NK-92 treated with Interleukin-12 subunit alpha and Interleukin-12 subunit beta, amount 100 ng/mL, for 24 hours (cell line): Measurements from ENCODE around the gene CHRNB4.
"Not testable (repeated sequence)": the region's sequence is repeated elsewhere in the genome, so short reads cannot be mapped to it uniquely, and the experiment has no call there.

Experiments used
- DNase-seq: peaks from one replicate; lab custom pipeline; 2025; lab: John Stamatoyannopoulos, UW

The CHRNB4 gene

DNA sequence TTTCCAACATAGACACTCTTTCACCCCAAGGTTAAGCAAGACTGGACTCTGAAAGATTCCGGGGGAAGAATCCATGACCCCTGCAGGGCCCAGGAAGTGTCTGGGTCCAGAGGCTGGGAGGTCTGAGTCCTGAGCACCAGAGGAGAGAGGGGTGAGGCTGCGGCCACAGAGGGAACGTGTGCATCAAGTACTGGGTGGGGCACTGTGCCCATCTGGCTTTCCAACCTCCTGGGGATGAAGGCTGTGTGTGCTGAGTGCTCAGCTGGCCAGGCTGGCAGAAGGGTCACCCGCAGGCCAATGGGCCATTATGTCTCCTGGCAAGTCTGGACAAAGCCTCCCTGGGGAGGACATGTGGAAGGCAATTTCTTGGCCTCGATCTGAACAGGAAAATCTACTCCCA is 23.5 kb downstream of the CHRNB4 start:
- DNase-seq = no peak

DNA sequence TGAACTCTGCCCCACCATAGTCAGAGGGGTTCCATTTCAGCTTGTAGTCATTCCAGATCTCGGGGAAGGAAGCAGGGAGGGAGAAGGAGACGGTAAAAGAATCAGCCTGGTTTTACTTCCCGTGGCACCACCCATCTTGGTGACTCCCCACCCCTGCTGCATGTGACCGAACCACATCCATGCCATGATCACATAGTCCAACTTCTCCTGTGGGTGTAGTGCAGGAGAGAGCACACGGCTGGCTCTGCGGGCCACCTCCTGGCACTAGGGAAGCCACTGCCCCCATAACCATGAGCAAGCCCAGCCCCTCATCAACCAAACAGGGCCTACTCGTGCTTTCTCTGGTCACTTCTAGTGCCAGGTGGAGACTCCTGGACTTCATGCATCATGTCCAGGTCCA is 23.9 kb downstream of the CHRNB4 start:
- DNase-seq = no peak

DNA sequence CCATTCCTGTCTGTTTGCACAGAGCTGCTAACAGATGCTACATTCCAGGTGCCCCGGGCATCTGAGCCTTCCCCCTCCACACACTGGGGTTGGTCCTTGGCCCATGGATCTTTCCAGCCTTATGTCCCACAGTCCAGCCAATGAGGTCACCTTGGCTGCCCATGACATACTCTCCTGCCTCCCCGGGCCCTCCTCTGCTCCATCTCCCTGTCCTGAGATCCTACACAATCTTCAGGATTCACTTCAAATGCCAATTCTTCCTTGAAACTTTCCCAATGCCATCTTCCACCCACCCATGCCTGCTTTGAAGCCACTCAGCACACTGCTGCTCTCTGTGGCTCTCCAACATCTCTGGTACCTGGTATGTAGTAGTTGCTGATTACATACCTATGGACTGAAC is 24.5 kb downstream of the CHRNB4 start:
- no peak for DNase-seq

DNA sequence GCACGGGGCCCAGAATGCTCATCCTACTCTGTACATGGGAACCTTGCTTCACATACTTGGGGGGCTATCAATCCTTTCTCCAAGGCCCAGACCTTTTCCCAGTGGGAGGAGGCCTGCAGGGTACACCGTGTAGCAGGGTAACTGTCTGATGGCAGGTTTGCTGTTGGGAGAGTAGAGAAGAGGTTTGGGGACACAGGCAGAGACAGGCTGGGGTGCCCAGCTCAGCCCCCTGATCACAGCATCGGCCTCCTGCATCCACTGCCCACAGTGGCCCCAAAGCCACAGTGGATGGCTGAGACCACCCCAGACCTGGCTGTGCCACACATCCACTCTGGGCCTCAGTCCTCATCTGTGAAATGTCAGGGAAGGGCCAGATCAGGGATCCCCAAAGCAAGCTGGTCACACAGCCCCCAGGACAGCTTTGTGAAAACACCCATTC is 25.8 kb downstream of the CHRNB4 start:
- no peak for DNase-seq

DNA sequence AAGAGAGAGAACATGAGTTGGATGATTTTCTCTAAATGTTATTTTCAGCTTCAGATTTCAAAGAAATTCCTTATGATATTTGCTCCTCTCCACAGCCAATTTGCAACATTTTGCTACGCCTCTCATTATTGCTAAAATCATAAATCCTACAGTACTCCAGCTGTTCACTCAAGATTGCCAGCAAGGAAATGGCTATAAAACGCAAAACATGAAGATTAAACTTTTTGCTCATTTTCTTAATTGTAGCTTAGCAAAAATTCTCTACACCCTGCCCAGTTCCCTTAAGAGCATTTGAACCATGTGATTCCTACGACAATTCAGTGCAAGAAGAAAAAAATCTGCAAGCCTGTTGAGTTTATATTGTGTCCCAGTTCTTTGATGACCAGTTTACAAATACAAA is 27.0 kb downstream of the CHRNB4 start:
- no peak for DNase-seq

DNA sequence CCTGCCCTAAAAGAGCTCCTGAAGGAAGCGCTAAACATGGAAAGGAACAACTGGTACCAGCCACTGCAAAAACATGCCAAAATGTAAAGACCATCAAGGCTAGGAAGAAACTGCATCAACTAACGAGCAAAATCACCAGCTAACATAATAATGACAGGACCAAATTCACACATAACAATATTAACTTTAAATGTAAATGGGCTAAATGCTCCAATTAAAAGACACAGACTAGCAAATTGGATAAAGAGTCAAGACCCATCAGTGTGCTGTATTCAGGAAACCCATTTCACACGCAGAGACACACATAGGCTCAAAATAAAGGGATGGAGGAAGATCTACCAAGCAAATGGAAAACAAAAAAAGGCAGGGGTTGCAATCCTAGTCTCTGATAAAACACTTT is 31.5 kb downstream of the CHRNB4 start:
- not testable (repeated sequence) for DNase-seq

DNA sequence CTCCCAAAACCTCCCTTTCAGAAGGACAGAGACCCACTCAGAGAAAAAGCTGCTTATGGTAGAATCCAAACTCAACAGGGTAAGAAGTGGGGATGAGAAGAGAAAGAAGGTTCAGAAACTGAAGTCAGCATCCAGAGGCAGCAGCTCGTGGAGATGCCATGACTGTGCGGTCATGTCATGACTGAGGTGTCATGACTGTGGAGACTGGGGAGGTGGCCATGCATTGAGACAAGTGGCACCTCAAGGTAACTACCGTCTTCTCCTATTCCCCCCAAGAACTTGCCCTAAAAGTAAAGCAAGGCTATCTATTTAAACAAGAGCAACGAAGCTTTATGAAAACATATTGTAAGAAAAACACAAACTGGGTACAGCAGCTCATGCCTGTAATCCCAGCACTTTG is 35.3 kb downstream of the CHRNB4 start:
- no peak for DNase-seq

DNA sequence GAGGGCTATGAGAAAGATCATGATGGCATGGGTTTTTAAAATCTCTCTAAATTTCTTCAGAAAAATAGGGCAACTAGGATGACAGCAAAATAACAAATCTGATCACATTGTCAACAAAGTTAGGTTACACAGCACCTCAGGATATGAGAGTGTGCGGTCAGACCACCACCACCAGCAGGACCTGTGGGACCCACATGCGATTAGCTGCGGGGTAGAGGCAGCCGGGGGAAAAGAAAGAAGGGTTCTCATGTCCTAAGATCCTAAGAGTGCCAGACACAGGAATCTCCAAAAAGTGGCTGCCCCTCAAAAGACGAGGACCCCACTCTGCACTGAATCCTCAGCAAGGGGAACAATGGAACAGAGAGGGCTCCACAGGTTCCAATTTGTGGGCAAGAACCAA is 35.8 kb downstream of the CHRNB4 start:
- no peak for DNase-seq

DNA sequence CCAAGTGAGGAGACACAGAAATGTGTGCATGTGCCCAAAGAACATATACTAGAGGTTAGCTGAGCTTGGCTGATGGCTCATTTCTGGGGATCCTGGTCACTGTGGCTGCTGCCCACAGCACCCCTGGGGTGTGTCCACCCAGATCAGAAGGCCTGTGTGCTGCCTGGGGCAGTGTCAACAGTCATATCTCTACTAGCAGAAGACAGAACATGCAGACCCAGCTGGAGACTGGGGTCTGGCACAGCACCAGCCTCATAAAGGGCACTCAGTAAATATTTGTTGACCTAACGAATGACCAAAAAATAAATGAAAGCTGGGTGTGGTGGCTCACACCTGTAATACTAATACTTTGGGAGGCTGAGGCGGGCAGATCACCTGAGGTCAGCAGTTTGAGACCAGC is 36.6 kb downstream of the CHRNB4 start:
- DNase-seq = no peak

DNA sequence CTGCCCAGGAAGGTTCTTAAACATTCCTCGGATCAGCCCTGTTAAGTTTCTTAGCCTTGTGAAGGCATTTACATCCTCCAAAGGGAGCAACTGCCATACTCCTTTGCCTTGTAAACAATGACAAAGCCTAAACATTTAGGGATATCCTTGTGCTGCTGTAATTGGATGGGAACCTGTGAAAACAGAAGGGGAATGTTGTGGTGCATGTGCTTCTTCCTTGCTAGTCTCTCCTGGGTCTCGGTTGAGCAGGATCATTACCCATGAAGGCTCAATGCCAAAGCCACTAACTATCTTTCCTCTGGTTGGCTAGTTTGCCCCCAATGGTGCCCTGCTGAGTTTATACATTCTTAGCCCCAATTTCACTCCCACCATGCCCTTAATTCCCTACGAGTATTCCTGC is 37.5 kb downstream of the CHRNB4 start:
- no peak for DNase-seq

DNA sequence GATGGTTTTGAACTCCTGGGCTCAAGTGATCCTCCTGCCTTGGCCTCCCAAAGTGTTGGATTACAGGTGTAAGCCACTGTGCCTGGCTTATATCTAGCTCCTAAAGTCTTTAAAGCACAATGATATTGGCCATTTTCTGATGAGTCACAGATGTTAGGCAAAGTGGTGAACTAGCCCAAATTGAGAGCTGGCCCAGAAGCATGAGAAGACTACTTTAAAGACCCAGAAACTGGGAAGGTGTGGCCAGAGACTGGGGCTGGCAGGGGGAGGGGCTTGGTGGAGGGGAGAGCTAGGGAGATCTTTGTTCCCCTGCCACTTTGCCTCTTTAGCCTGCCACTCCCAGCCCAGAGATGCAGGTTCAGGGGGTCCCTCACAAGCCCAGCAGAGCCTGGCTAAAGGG is 41.8 kb downstream of the CHRNB4 start:
- no peak for DNase-seq

DNA sequence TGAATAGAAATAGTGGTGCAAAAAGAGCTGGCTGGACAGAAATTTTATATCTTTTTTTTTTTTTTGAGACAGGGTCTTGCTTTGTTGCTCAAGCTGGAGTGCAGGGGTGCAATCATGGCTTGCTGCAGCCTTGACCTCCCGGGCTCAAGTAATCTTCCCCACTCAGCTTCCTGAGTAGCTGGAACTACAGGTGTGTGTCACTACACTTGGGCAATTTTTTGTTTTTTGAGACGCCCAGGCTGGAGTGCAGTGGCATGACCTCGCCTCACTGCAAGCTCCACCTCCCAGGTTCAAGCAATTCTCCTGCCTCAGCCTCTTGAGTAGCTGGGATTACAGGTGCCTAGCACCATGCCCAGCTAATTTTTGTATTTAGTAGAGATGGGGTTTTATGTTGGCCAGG is 42.7 kb downstream of the CHRNB4 start:
- no peak for DNase-seq

DNA sequence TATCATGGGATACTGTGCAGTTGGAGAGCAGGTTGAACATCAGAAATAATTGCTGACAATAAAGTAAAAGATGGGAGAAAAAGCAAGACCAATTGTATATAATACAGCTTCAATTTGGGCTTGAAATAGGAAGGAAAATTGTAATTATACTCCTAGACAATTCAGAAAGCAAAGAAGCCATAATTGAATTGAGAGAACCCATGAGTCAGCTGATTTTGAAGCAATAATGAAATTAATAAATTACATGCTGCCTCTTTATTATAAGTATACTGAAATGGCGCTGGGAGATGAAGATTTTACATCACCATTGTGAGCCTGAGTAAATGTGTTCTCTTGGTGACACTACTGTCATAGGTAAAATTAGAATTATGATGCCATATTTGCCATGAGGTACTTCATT is 43.4 kb downstream of the CHRNB4 start:
- no peak for DNase-seq

DNA sequence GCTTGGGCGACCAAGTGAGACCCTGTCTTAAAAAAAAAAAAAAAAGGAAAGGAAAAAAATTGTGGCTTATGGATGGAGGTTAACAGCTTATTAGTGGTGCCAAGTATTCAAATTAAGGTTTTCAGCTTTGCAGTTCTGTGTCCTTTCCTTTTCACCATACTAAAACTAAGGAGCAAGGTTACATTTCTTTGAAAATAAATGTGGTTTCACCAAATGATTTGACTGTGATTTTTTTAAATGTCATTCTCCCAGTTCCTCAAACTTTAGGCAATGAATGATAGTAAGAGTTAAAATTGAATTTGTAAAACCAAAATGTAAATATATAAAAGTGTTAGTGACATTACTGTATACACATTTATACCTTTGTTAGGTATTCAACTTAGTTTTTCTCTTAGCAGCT is 66.1 kb downstream of the CHRNB4 start:
- DNase-seq = no peak
